Right kidney (tissue), 1 donor: ENCODE results near the gene DGKH.
"Not testable (repeated sequence)": the region's sequence is repeated elsewhere in the genome, so short reads cannot be mapped to it uniquely, and the experiment has no call there.

Experiments
- DNase-seq: peaks from one replicate; pipeline ENCODE4 v3.0.0-alpha.2; 2016

DGKH gene

DNA sequence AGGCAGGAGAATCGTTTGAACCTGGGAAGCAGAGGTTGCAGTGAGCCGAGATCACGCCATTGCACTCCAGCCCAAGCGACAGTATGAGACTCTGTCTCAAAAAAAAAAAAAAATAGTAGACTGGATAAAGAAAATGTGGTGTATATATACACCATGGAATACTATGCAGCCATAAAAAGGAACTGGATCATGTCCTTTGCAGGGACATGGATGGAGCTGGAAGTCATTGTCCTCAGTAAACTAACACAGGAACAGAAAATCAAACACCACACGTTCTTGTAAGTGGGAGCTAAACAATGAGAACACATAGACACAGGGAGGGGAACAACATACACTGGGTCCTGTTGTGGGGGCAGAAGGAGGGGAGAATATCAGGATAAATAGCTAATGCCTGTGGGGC is 178.3 kb downstream of the DGKH start:
- not testable (repeated sequence) for DNase-seq

DNA sequence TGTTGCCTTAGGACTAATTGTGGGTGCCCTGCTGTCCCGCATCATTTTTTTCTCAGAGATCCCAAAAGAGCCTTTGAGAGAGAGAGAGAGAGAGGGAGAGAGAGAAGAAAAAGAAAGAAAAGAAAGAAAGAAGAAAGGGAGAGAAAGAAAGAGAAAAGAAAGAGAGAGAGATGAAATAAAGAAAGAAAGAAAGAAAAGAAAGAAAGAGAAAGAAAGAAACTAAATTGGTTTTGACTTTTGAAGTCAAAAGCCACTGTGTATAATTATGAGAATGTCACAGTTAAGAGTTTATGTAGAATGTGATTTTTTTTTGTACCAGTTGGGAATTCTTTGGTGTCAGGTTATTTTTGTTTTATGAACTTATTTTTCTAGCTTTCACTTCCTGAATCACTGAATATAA is 180.1 kb downstream of the DGKH start:
- DNase-seq, result no peak

DNA sequence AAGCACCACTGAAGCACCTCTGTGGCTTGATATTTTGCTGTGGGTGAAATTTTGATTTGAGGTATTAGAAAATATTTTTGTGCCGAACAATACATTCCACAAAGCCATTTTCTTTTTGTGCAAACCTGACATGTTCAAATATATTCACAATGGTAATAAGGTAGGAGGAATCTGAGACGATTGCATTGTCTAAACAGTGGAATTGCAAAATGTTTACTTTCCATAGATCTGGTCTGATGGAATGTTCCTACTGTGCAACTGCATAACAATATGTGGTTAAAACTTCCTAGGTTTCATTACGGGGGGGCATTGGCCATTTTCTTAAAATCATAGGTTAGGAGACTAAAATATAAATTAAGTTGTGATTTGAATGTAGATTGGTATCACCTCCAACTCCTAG is 180.8 kb downstream of the DGKH start:
- no peak for DNase-seq

DNA sequence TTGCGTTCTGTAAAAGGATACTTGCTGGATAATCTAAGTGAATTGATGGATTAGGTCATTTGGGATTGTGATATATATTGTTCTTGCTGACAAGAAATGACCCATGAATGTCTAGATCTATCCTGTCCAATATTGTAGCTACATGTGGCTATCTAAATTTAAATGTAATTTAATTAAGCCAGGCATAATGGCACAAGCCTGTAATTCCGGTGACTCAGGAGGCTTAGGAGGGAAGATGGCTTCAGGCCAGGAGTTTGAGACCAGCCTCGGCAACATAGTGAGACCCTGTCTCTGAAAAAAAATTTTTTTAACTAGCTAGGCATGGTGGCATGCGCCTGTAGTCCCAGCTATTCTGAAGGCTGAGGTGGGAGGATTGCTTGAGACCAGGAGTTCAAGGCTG is 184.2 kb downstream of the DGKH start:
- no peak for DNase-seq

DNA sequence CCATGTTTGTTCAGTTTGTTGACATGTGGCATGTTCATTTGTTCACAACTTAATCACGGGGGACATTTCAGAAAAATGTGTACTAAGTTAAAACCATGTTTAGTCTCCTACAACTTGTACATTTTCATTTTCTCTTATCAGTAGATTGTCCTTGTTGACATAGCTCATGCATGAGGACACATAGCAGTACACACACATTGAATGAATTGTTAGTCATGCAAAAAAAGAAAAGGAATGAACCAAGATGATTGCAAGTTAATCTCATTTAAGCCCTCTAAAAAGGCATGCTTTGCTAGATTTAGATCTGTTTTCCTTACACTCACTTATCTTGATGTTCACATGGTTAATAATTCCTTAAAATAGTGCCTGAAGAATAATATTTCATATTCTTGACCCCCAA is 185.3 kb downstream of the DGKH start:
- no peak for DNase-seq

DNA sequence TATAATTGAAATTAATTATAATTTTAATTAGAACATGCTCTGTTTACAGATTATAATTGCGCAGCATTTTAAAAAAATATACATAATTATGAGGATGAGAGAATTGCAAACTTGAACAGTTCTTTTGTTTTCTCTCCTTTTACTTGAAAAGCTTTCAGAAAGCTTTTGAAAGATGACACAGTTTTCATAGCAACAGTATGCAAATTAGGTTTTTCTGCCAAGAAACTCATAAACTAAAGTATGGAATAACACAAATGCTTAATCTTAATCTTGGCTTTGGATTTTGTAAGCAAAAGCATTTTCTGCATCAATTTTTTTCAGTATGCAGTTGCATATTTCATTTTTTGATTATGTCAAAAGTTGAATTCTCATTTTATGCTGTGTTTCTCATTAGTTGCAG is 190.7 kb downstream of the DGKH start:
- DNase-seq, result no peak

DNA sequence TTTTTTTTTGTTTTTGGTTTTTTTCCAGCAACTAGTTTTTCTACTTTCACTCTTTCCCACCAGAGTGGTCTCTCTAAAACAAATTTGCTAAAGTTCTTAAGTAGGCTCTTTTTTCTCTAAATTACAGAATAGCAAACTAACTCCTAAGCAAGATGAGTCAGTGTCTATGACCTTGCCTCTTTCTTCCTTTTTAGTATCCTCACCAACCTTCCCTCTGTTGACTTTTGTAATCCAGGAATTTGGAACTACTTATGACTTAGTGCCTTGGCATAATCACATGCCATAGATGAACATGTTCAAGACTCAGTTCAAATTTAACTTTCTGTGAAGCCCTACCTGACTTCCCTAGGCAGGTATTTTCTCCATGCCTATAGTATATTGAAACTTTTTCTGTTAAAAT is 191.2 kb downstream of the DGKH start:
- no peak for DNase-seq

DNA sequence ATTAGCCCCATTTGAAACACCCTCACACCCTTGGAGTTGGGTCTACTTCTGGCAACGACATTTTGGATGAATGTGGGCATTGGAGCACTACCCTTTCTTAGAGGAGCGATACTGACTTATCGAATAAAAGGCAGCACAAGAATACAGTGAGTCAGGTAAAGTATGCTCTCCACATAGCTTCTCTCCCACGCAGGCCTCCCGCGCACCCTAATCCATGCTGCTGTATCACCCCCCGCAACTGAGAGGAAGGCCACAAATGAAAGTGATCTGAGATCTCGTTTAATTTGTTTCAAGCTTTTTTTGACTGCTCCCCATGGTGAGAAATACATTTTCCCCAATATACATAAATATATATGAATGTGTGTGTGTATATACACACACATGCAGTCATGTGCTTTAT is 198.1 kb downstream of the DGKH start:
- DNase-seq, result no peak

DNA sequence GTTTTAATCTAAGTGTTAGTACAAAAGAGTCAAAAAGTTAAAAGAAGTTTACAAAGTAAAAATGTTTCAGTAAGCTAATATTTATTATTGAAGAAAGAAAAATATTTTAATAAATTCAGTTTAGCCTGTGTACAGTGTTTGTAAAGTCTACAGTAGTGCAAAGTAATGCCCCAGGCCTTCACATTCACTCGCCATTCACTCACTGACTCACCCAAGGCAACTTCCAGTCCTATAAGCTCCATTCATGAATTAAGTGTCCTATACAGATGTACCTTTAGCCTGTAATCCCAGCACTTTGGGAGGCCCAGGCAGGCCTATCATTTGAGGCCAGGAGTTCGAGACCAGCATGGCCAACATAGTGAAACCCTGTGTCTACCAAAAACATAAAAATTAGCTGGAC is 199.4 kb downstream of the DGKH start:
- no peak for DNase-seq

DNA sequence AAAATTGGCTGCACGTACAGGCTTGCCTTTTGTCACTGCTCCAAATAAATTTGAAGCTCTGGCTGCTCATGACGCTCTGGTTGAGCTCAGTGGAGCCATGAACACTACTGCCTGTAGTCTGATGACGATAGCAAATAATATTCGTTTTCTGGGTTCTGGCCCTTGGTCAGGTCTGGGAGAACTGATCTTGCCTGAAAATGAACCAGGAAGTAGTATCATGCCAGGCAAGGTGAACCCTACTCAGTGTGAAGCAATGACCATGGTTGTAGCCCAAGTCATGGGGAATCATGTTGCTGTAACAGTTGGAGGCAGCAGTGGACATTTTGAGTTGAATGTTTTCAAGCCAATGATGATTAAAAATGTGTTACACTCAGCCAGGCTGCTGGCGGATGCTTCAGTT is 207.4 kb downstream of the DGKH start:
- DNase-seq, result no peak

DNA sequence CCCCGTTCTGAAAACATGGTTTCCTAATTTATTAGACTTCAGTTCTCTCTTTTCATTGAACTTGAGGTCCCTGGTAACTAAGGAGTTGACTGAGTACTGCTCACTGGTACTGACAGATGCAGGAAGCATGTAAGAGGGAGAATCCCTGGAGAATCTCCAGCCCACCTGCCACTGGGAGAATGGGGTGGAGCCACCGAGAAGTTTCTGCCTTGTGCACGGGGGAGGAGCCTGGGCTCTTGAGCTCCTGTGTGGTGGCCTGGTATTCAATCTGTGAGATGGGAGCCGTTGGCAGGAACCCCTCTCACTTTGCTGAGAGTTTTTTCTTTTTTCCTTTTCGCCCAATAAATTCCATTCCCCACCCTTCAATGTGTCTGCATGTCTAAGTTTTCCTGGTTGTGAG is 210.3 kb downstream of the DGKH start:
- no peak for DNase-seq

DNA sequence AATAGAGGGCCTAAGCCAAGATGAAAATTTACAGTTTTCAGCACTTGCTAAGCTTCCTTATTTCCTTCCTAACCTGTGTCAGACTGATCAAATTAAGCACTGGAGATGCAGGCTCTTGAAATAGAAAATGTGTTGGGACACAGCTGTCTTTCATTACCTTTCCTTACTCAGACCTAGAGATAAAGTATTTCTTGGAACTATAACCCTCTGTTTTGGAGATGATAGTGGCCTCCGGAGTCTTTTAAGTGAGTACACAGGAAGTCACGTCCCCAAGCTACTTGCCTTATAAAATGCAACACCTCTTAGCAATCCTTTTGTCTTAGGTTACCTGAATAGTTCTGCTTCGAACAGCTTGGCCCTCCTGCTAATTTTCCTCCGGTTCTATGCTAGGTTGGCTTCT is 211.1 kb downstream of the DGKH start:
- no peak for DNase-seq

DNA sequence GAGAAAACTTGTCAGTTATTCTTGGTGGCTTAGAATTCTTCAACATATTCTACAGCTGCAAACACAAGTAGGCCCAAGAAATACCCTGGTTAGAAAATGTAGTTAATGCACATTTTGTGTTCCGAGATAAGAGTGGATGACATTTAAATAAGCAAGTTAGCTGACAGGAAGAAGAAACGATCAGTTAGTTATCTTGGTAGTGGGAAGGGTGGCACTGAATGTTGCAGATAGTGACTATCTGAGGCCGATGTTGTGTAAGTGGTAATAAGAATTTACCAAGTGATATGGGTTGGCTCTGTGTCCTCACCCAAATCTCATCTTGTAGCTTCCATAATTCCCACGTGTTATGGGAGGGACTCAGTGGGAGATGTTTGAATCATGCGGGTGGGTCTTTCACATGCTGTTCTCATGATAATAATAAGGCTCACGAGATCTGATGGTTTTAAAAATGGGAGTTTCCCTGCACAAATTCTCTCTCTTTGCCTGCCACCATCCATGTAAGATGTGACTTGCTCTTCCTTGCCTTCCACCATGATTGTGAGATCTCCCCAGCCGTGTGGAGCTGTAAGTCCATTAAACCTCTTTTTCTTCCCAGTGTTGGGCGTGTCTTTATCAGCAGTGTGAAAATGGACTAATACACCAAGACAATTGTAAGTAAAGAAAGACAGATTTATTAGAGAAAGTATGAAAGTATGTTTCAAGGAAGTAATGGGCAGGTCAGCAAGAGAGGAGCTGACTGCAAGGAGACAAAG is 212.6 kb downstream of the DGKH start:
- no peak for DNase-seq

DNA sequence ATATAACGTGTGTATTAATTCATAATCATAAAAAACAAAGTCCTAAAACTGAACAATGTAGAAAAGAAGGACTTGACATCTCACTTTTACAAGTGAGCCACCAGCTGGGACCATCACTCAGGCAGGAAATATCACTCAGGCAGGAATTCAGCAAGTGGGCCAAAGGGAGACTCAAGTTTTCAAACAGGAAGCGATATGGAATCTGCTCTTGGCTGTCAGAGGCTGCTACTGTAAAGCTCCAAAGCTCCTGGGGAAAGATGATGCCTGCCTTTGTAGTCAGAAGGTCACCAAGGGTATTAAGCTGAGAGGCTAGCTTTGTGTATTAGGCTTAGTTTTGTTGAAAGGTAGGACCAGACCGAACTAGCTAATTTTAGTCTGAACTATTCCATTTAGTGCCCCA is 218.0 kb downstream of the DGKH start:
- DNase-seq, result no peak

DNA sequence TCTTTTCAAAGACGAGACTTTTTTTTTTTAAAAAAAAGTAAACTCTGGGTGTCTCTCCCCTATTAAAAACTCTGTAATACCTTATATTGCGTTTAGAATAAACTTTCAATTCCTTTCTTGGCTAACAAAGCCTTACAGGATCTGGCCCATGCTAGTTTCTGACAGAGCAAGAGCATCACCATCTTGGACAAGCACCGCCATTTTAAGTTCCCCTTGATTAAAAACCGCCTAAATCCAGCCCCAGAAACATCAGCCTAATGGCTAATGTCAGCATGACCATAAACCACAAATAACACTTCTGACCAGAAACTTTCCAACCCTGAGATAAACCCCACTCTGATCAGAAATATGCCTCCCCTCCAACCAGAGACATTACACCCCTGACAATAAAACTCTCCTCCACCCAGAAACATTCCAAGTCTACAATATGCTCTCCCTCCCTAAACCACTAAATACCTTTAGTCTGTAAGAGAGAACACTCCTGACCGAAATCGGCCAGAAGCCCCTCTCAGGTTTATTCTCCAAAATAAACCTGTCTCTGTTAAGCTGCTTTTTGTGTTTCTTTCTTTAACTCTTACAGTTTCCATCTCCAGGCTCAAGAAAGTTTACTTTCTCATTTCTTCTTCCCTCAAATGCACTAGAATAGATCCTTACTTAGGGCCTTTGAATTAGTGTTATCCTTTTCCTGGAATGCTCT is 221.9 kb downstream of the DGKH start:
- no peak for DNase-seq

DNA sequence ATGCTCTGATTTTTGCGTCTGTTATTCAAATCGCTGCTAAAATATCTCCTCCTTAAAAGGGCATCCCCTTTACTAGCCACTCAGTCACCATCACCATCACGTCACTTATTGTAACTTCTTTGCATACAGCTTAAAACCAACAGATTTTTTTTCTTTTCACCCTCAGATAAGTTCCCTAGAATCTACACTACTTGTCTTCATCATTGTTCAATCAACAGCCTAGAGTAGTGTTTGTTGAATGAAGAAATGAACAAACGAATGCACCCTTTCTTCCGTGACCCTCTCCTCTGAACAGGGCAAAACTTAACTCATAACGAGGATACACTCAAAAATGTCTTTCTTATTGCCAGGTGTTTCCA is 222.4 kb downstream of the DGKH start:
- no peak for DNase-seq

DNA sequence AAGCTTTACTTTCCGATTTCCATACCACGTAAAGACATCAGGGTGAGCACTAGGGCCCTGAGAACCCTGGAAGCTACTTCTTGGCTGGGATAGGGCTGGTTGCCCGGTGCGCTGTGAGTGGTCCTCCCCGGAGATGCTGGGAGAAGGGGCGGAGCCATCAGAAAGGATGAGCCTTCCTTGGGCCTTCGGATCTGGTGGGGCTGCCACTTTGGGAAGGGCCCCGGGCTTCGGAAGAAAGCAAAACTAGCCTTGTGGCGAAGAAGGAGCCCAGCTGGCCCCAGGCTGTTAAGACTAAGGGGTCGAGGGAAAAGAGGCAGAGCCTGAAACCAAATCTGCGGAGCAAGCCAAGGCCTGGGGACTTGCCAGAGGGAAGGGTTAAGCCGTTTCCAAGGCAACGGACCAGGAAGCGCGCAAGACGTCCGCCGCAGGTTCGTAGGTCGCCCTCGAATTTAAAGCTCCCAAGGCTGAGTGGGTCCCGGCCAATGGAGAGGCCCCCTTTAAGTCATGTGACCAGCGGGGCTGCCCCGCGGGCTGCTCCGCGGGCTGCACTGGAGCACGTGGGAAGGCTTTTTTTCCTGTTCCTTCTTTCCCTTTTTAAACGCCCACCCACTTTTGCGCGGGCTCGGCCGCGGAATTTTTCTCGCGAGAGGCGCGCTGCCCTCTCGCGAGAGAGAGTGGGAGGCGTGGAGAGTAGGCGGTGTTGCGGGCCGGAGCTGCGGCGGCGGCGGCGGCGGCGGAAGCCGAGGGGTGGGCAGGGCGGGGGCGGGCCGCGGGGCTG is 223.1 kb downstream of the DGKH start:
- peak; percentile 95 for DNase-seq

DNA sequence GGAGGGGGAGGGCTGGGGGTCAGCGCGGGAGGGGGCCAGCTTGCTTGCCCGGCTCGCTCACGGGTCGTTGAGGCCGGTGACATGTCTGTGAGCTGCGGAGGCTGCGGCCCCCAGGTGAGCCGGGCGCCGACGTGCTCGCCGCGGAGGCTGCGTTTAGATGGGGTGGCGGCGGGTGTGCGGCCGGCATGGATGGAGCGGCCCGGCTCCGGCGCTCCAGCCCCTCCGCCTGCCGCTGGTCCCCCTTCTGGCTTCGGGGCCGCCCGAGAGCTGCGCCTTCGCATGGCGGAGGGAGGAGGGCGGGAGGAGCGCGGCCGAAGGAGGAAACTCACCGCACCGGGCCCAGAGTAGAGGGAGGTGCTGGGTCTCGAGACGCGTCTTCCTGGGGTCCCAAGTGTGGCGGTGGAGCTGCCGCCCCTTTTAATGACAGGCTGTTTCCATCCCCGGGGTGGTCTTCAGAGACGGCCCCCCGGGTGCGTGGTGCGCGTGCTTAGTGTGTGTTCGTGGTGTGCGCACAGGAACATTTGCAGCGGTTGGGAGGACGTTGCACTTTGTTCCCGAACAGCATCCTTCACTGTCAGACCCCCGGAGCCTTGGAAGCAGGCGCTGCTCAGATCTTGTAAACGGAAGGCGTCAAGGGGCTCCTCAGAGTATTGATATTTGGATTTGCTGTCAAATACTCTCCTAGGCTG is 223.8 kb downstream of the DGKH start, which contains the start of gene AKAP11:
TSS of gene AKAP11 (plus strand) at position 38 of the 689 bp plus-strand sequence. CDS start 14,197 bp downstream, outside the sequence.
- peak; percentile 96 for DNase-seq

DNA sequence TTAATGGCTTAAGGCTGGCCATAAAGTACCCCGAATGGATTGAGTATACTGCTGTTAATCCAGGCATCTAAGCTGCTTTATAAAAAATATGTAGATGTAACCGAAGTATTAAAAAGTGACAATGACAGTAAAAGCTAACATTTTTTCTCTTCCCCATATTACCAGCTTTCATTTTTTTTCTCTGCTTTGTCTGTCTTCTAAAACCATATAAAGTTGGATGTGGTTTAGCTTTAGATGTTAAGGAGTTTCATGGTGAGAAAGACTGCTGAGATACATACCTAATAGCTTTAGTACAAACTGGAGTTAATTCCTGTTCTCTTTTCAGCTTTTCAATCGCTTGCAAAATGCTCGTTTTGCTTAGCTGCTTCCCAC is 224.3 kb downstream of the DGKH start:
- no peak for DNase-seq

DNA sequence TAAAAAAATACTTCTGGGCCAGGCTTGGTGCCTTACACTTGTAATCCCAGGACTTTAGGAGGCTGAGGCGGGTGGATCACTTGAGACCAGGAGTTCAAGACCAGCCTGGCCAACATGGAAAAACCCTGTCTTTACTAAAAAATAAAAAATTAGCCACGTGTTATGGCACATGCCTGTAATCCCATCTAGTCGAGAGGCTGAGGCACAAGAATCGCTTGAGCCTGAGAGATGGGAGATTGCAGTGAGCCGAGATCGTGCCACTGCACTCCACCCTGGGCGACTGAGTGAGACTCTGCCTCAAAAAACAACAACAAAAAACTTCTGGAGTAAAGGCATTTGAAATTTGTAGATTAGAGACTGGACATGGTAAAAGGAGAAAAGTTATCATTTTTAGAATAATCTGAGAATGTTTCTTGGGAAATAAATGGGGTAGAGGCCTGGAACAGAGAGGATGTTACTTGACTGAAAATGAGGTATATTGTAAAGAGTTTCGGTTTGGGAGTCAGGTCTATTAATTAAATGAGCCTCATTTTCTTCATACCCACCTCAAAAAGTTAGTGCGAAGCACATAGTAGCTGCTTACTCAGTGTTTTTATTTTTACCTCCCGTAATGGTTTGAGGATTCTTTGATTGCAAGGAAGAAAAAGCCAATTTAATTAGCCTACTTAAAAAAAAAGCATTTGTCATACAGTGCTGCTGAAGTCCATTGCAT is 226.1 kb downstream of the DGKH start:
- DNase-seq, result no peak

DNA sequence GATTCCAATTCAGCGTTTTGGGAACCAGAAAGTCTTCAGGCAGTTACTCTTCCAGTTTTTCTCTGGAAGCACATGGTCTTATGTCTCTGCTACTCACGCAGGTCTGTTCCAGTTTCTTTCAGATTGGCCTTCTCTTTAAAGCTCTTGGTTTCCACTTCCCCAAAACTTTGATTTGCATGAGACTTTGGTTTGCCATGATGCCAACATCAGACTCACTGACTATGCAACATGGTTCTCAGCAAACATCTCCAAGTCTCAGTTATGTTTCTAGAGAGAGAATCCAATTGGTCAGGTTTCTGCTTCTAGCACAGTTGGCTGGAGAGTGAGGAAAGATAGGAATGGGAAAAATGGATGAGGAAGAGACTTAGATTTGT is 226.6 kb downstream of the DGKH start:
- DNase-seq, result no peak

DNA sequence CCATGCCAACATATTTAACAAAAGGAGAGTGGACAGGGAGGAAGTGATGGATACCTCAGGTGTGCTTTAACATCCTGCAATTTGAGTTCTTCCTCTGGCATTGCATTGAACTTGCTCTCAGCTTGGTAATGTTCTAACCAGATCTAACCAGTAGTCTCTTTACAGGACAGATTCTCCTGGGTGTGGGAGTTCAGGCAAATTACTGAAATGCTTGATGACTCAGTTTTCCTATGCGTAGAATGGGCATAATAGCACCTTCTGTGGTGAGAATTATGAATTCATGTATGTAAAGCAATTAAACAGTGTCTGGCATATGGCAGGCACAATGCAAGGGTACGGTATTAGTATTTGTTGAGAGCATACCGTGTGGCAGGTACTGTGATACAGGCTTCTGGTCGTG is 227.1 kb downstream of the DGKH start:
- no peak for DNase-seq
